ENCODE measurements around the gene TBX6.

DNA sequence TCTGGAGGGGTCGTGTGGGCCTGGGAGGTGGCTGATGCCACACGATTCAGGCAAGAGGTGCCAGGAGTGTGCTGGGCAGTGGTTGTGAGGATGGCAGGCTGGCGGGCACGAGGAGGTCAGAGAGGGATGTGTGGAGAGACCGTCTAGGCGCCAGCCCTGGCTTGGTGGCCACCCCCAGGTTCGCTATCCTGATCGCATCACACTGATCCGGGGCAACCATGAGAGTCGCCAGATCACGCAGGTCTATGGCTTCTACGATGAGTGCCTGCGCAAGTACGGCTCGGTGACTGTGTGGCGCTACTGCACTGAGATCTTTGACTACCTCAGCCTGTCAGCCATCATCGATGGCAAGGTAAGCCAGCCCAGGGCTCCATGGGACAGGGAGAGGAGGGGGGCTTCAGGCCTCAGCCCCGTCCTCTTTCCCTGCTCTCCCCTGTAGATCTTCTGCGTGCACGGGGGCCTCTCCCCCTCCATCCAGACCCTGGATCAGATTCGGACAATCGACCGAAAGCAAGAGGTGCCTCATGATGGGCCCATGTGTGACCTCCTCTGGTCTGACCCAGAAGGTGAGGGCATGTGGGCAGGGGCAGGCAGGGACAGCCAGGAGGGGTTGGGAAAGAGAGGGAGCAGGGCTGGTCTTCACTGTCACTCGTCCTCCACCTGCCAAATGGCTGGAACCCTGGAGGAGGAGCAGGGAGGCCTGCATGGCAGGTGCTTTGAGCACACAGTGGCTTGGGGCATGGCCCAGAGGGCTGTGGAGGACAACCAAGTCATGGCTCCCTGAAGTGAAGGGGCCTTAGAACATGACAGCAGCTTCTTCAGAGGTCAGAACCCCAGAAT is 8.3 kb downstream of the TBX6 start:
- TF ChIP-seq POLR2AphosphoS5 (IDR thresholded peaks at IDR 0.05; ENCODE audit: borderline replicate concordance, low read depth, low read length) = no peak
- no peak for TF ChIP-seq EZH2 (IDR thresholded peaks at IDR 0.05)

Data from SK-N-MC (cell line).